Esophagus squamous epithelium (tissue), 4 donors: ENCODE data around the gene RIBC2.

Experiments used
- CTCF ChIP-seq, 6 experiments: fragments of 450-650 bp in 4 of 6; fragments of 200-600 bp in 2 of 6; sonication (generic) in 2 of 6; IDR thresholded peaks; one replicate each; pipeline ENCODE4 v1.5.1; 2016 to 2019; ENCODE audit warnings: antibody characterized with exemption in 6 of 6, mild to moderate bottlenecking in 4 of 6, moderate library complexity in 4 of 6
- POLR2A ChIP-seq, 4 donors: fragments of 450-650 bp; IDR thresholded peaks; one replicate each; pipeline ENCODE4 v1.6.1; 2017; ENCODE audit warnings: antibody characterized with exemption in 4 of 4, mild to moderate bottlenecking in 4 of 4, moderate library complexity in 3 of 4

GRCh38 chr22:45429424-45429823 lies 15.9 kb downstream of the RIBC2 start:
- TF ChIP-seq CTCF (IDR thresholded peaks at IDR 0.05): no peak
- TF ChIP-seq POLR2A (IDR thresholded peaks at IDR 0.05): no peak
